ENCODE results near the gene B4GALT1.
"Not testable (repeated sequence)": the region's sequence is repeated elsewhere in the genome, so short reads cannot be mapped to it uniquely, and the experiment has no call there.

The B4GALT1 gene

GRCh38 chr9:33162721-33163311 is 4.3 kb downstream of the B4GALT1 start:
- no peak for DNase-seq
- TF ChIP-seq GATA1 (IDR thresholded peaks at IDR 0.05; ENCODE audit: low read depth, low read length) = no peak
- no peak for TF ChIP-seq POLR2A (IDR thresholded peaks at IDR 0.05; ENCODE audit: low read length)

GRCh38 chr9:33161589-33162132 is 5.5 kb downstream of the B4GALT1 start:
- DNase-seq = no peak
- no peak for TF ChIP-seq GATA1 (IDR thresholded peaks at IDR 0.05; ENCODE audit: low read depth, low read length)
- TF ChIP-seq POLR2A (IDR thresholded peaks at IDR 0.05; ENCODE audit: low read length) = no peak

- TF ChIP-seq GATA1 (IDR thresholded peaks at IDR 0.05; ENCODE audit: low read depth, low read length) = no peak
- TF ChIP-seq POLR2A (IDR thresholded peaks at IDR 0.05; ENCODE audit: low read length) = no peak
- peak; percentile 18 to 26 for DNase-seq
Observed at GRCh38 chr9:33161011-33161588, 6.0 kb downstream of the B4GALT1 start.

DNA sequence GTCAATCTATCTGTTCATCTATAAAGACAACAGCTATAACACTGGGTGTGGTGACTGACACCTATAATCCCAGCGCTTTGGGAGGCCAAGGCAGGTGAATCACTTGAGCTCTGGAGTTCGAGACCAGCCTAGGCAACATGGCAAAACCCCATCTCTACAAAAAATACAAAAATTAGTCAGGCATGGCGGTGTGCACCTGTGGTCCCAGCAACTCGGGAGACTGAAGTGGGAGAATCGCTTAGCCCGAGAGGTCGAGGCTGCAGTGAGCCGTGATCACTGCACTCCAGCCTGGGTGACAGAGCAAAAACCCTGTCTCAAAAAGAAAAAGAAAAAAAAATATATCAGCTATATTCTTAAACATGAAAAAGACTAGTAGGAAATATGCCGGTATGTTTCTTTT is 6.7 kb downstream of the B4GALT1 start:
- DNase-seq = not testable (repeated sequence)

GRCh38 chr9:33159777-33160127 is 7.4 kb downstream of the B4GALT1 start:
- TF ChIP-seq GATA1 (IDR thresholded peaks at IDR 0.05; ENCODE audit: low read depth, low read length) (no peak), POLR2A (IDR thresholded peaks at IDR 0.05; ENCODE audit: low read length) (no peak)
- no peak for DNase-seq

DNA sequence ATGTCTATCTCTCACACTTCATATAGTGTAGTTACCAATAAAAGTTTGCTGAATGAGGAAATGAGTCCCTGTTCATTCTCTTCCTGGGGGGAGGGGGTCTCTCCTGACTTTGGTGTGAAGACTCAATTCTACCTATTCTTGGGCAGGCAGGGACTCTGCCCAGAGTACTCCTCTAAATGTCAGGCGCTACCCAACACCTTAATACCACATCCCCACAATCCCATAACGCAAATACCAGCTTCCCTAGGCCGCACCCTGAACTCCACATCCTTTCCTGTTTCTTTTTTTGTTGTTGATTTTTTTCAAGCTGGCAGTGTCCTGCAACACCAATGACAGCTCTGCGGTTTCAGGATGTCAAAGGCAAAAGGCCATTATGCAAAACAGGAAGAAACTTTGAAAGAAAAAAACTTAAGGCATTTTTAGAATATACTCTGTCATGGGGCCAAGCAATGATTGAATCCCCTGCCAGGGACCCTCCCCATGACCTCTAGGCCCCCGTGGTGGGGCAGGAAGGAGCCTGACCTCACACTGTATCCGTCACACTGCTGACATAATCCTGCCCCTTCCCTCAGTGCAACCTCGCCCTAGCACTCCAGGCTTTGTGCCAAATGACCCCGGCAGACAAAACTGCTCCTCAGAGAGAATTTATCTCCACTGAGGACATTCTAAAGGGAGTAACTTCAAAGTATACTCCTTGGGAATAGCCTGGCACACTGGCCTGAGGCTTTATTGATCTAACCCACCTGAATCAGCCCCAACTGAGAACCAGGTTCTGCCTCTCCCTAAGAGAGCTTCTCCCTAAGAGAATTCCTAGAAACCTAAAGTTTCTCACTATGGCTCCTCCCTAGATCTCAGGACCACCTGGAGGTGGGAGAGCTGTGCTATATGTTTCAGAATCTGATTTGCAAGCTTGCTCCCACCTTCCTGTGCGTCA is 8.0 kb downstream of the B4GALT1 start:
- no peak for TF ChIP-seq GATA1 (IDR thresholded peaks at IDR 0.05; ENCODE audit: low read depth, low read length)
- no peak for TF ChIP-seq POLR2A (IDR thresholded peaks at IDR 0.05; ENCODE audit: low read length)
- DNase-seq = peak; percentile 85 to 93

GRCh38 chr9:33157960-33158842 is 8.9 kb downstream of the B4GALT1 start:
- no peak for TF ChIP-seq POLR2A (IDR thresholded peaks at IDR 0.05; ENCODE audit: low read length)
- no peak for TF ChIP-seq GATA1 (IDR thresholded peaks at IDR 0.05; ENCODE audit: low read depth, low read length)
- no peak for DNase-seq

- no peak for TF ChIP-seq GATA1 (IDR thresholded peaks at IDR 0.05; ENCODE audit: low read depth, low read length)
- TF ChIP-seq POLR2A (IDR thresholded peaks at IDR 0.05; ENCODE audit: low read length) = no peak
- no peak for DNase-seq
Observed at GRCh38 chr9:33155393-33155792, 11.7 kb downstream of the B4GALT1 start.

- DNase-seq = no peak
- TF ChIP-seq POLR2A (IDR thresholded peaks at IDR 0.05; ENCODE audit: low read length) (no peak), GATA1 (IDR thresholded peaks at IDR 0.05; ENCODE audit: low read depth, low read length) (no peak)
Observed at GRCh38 chr9:33154371-33154770, 12.8 kb downstream of the B4GALT1 start.

DNA sequence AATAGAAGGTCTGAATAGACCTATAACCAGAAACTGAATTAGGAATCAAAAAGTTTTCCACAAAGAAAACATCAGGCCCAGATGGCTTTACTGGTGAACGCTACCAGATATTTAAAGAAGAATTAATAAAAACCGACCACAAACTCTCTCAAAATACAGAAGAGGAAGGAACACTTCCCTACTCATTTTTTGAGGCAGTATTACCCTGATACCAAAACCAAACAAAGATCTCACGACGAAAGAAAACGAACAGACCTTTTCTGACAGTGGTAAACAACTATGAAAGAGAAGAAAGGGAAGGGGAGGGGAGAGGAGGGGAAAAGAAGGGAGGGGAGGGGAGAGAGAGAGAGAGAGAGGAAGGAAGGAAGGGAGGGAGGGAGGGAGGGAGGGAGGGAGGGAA is 13.5 kb downstream of the B4GALT1 start:
- DNase-seq = no peak
- TF ChIP-seq GATA1 (IDR thresholded peaks at IDR 0.05; ENCODE audit: low read depth, low read length) = no peak
- TF ChIP-seq POLR2A (IDR thresholded peaks at IDR 0.05; ENCODE audit: low read length) = no peak

GRCh38 chr9:33153001-33153400 is 14.1 kb downstream of the B4GALT1 start:
- no peak for DNase-seq
- TF ChIP-seq GATA1 (IDR thresholded peaks at IDR 0.05; ENCODE audit: low read depth, low read length) (no peak), POLR2A (IDR thresholded peaks at IDR 0.05; ENCODE audit: low read length) (no peak)

GRCh38 chr9:33151601-33152000 is 15.5 kb downstream of the B4GALT1 start:
- TF ChIP-seq POLR2A (IDR thresholded peaks at IDR 0.05; ENCODE audit: low read length) = no peak
- no peak for TF ChIP-seq GATA1 (IDR thresholded peaks at IDR 0.05; ENCODE audit: low read depth, low read length)
- DNase-seq = no peak

- TF ChIP-seq GATA1 (IDR thresholded peaks at IDR 0.05; ENCODE audit: low read depth, low read length) (no peak), POLR2A (IDR thresholded peaks at IDR 0.05; ENCODE audit: low read length) (no peak)
- DNase-seq = peak; percentile 49 to 76
Observed at GRCh38 chr9:33151007-33151557, 16.1 kb downstream of the B4GALT1 start.
